Esophagus muscularis mucosa (tissue), 4 donors: ENCODE data around the gene ECPAS. TPM values are rescaled to one million over a fixed set of nuclear protein-coding genes. Genes with fewer than 3 reads are reported as not detected.

Experiments used
- DNase-seq: peaks from one replicate; pipeline ENCODE4 v3.0.0-alpha.2; 2017; ENCODE audit errors: extremely low spot score
- H3K27ac ChIP-seq, 4 donors: fragments of 200-600 bp; sonication (generic); replicated peaks in 1 of 4; 1 replicate in 3 of 4; 2 replicates in 1 of 4; pipeline ENCODE4 v1.5.1; 2016 to 2019; ENCODE audit warnings: mild to moderate bottlenecking in 1 of 4
- H3K27me3 ChIP-seq, 4 donors: fragments of 200-600 bp; sonication (generic); one replicate each; pipeline versions ENCODE4 v1.5.1 to v1.6.0; 2016 to 2019
- H3K36me3 ChIP-seq, 4 donors: fragments of 200-600 bp; sonication (generic); one replicate each; pipeline ENCODE4 v1.5.1; 2016 to 2019
- H3K4me1 ChIP-seq, 4 donors: fragments of 200-600 bp; sonication (generic); one replicate each; pipeline ENCODE4 v1.5.1; 2016 to 2019
- H3K4me3 ChIP-seq, 4 donors: fragments of 200-600 bp; sonication (generic); 1 replicate in 2 of 4; 2 replicates in 2 of 4; pipeline ENCODE4 v1.5.1; 2016 to 2019; ENCODE audit warnings: mild to moderate bottlenecking in 4 of 4, moderate library complexity in 1 of 4
- H3K9me3 ChIP-seq, 4 donors: fragments of 200-600 bp; sonication (generic); 1 replicate in 3 of 4; 2 replicates in 1 of 4; pipeline ENCODE4 v1.5.1; 2016 to 2019
- EP300 ChIP-seq: sonication (generic); formaldehyde crosslinking; IDR thresholded peaks from one replicate; pipeline ENCODE4 v1.6.1; 2017; ENCODE audit warnings: antibody characterized with exemption
- POLR2A ChIP-seq: fragments of 450-650 bp; IDR thresholded peaks from one replicate; pipeline ENCODE4 v1.6.1; 2017; ENCODE audit warnings: antibody characterized with exemption, moderate library complexity, mild to moderate bottlenecking, low read depth
- POLR2AphosphoS5 ChIP-seq, 2 donors: sonication (generic); formaldehyde crosslinking; IDR thresholded peaks; one replicate each; pipeline ENCODE4 v1.6.1; 2017; ENCODE audit warnings: antibody characterized with exemption in 2 of 2
- WGBS: methylation state at CpG from one replicate; pipeline ENCODE4 v1.1.5; 2018; 5-methylcytosine and 5-hydroxymethylcytosine counted together
- intact Hi-C: fragments of 100-400 bp; cut with DNase I; formaldehyde crosslinking; loops from one replicate; pipeline ENCODE4 v1.15.1; 2023
- total RNA-seq, 4 donors: library from RNA; depleted of rRNA; stranded (reverse); fragments of >200 nt; gene quantifications; one replicate each; pipeline versions ENCODE4 v1.1.0 to v1.2.1, GENCODE V29; 2016
- TF ChIP-seq, protein P1 (sequence below), 3 experiments: fragments of 200-600 bp in 2 of 3; fragments of 450-650 bp in 1 of 3; sonication (generic) in 2 of 3; IDR thresholded peaks; one replicate each; pipeline ENCODE4 v1.5.1; 2017 to 2019; ENCODE audit warnings: antibody characterized with exemption in 3 of 3, mild to moderate bottlenecking in 2 of 3, moderate library complexity in 1 of 3

The ECPAS gene
- total RNA-seq, 4 donors from 2014 or later, result 72.9 to 89.3 (median 80.6) TPM

DNA sequence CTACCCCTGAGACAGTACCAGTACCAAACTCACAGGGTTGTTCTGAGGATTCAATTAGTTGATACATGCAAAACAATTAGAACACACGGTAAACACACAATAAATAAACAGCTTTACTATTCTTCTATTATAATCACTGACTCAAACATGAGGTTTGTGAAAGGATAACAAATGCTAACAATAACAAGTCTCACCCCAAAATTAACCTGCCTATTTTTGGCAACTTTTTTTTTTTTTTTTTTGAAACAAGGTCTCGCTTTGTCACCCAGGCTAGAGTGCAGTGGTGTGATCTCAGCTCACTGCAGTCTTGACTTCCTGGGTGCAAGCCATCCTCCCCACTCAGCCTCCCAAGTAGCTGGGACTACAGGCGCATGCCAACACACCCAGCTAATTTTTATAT is 6.5 kb downstream of the ECPAS start:
- 92% methylated on average over 3 of the region's 3 CpGs for WGBS
- TF ChIP-seq POLR2AphosphoS5 (IDR thresholded peaks at IDR 0.05) (no peak), EP300 (no peak), POLR2A (no peak)
- TF ChIP-seq, protein P1, sequence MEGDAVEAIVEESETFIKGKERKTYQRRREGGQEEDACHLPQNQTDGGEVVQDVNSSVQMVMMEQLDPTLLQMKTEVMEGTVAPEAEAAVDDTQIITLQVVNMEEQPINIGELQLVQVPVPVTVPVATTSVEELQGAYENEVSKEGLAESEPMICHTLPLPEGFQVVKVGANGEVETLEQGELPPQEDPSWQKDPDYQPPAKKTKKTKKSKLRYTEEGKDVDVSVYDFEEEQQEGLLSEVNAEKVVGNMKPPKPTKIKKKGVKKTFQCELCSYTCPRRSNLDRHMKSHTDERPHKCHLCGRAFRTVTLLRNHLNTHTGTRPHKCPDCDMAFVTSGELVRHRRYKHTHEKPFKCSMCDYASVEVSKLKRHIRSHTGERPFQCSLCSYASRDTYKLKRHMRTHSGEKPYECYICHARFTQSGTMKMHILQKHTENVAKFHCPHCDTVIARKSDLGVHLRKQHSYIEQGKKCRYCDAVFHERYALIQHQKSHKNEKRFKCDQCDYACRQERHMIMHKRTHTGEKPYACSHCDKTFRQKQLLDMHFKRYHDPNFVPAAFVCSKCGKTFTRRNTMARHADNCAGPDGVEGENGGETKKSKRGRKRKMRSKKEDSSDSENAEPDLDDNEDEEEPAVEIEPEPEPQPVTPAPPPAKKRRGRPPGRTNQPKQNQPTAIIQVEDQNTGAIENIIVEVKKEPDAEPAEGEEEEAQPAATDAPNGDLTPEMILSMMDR (IDR thresholded peaks at IDR 0.05), result no peak

GRCh38 chr9:111475195-111475594 is 9.0 kb downstream of the ECPAS start:
- Histone ChIP-seq H3K27ac (no peak overlapping the region), H3K36me3 (no peaks in the 10 kb centered on the region), H3K9me3 (no peaks in the 10 kb centered on the region), H3K27me3 (no peaks in the 10 kb centered on the region), H3K4me1 (peaks cover 23 to 74% (median 70%) of the 10 kb centered on the region in 4 donors), H3K4me3 (no peak overlapping the region)
- 81% methylated on average over 2 of the region's 2 CpGs for WGBS
- DNase-seq, result no peak
- TF ChIP-seq EP300, result no peak
- TF ChIP-seq, protein P1 (IDR thresholded peaks at IDR 0.05), result no peak
- TF ChIP-seq POLR2AphosphoS5 (IDR thresholded peaks at IDR 0.05), result no peak
- no peak for TF ChIP-seq POLR2A
- intact Hi-C loops, result no loop called here

More for the DNA sequence above, 6.5 kb downstream of the ECPAS start:
- Histone ChIP-seq H3K36me3 (no peaks in the 10 kb centered on the region), H3K27me3 (no peaks in the 10 kb centered on the region), H3K27ac (no peak overlapping the region), H3K9me3 (no peaks in the 10 kb centered on the region), H3K4me3 (no peak overlapping the region), H3K4me1 (peaks cover 26 to 78% (median 75%) of the 10 kb centered on the region in 4 donors)
- intact Hi-C loops, result no loop called here
- no peak for DNase-seq

GRCh38 chr9:111474385-111474784 is 9.8 kb downstream of the ECPAS start:
- Histone ChIP-seq H3K9me3 (no peaks in the 10 kb centered on the region), H3K27me3 (no peaks in the 10 kb centered on the region), H3K4me1 (peaks cover 23 to 77% (median 71%) of the 10 kb centered on the region in 4 donors), H3K4me3 (no peak overlapping the region), H3K36me3 (no peaks in the 10 kb centered on the region), H3K27ac (no peak overlapping the region)
- DNase-seq, result no peak
- 95% methylated on average over 3 of the region's 3 CpGs for WGBS
- intact Hi-C loops, result no loop called here
- TF ChIP-seq, protein P1 (IDR thresholded peaks at IDR 0.05), result no peak
- TF ChIP-seq POLR2AphosphoS5 (IDR thresholded peaks at IDR 0.05) (no peak), EP300 (no peak), POLR2A (no peak)

DNA sequence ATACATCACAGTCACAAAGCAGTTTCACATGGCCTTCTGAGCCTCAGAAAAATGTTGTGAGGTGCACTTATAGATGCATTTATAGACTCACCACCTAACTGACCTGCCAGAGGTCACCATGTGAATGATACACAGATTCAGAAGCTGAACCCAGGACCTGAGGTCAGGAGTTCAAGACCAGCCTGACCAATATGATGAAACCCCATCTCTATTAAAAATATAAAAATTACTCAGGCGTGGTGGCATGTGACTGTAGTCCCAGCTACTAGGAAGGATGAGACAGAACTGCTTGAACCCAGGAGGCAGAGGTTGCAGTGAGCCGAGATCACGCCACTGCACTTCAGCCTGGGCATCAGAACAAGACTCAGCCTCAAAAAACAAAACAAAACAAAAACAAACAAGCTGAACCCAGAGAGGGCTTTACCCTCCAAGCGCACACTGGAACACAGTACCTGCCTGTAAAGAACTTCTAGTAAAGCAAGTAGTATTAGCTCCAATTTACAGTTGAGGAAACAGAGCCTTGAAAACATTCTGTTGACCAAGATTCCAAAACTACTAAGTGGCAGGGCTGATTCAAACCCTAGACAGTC is 16.3 kb downstream of the ECPAS start:
- H3K4me3 ChIP-seq, result no peak overlapping the region
- H3K27me3 ChIP-seq, result no peaks in the 10 kb centered on the region
- intact Hi-C loops, result no loop called here
- WGBS, result 100% methylated on average over 4 of the region's 4 CpGs
- H3K27ac ChIP-seq, result no peak overlapping the region
- TF ChIP-seq POLR2AphosphoS5 (IDR thresholded peaks at IDR 0.05) (no peak), EP300 (no peak), POLR2A (no peak)
- TF ChIP-seq, protein P1 (IDR thresholded peaks at IDR 0.05), result no peak
- no peaks in the 10 kb centered on the region for H3K9me3 ChIP-seq
- no peak for DNase-seq
- H3K36me3 ChIP-seq, result no peaks in the 10 kb centered on the region
- H3K4me1 ChIP-seq, result peaks cover 12 to 58% (median 46%) of the 10 kb centered on the region in 4 donors

- intact Hi-C loops, result no loop called here
- Histone ChIP-seq H3K4me1 (peaks cover 6 to 42% (median 18%) of the 10 kb centered on the region in 4 donors), H3K27me3 (no peaks in the 10 kb centered on the region), H3K36me3 (no peaks in the 10 kb centered on the region), H3K27ac (no peak overlapping the region), H3K9me3 (peaks cover 0 to 4% (median 0%) of the 10 kb centered on the region in 4 donors), H3K4me3 (no peak overlapping the region)
- WGBS, result 87% methylated on average over 2 of the region's 2 CpGs
- no peak for DNase-seq
- no peak for TF ChIP-seq POLR2A
- no peak for TF ChIP-seq POLR2AphosphoS5 (IDR thresholded peaks at IDR 0.05)
- TF ChIP-seq EP300, result no peak
- TF ChIP-seq, protein P1 (IDR thresholded peaks at IDR 0.05), result no peak
These were observed 21.1 kb downstream of the ECPAS start for GRCh38 chr9:111463048-111463447.
